Karpas-422 (cell line): ENCODE data around the gene UST. TPM values are rescaled to one million over a fixed set of nuclear protein-coding genes. Genes with fewer than 3 reads are reported as not detected.
"Not testable (repeated sequence)": the region's sequence is repeated elsewhere in the genome, so short reads cannot be mapped to it uniquely, and the experiment has no call there.

ENCODE experiments used
- DNase-seq: peaks from one replicate; pipeline ENCODE4 v3.0.0-alpha.2; 2015
- H2AFZ ChIP-seq: fragments of 200-600 bp; sonication (generic); 2 replicates; pipeline ENCODE4 v1.6.1; 2014; ENCODE audit warnings: antibody characterized with exemption, low read length, mixed read lengths
- H3K27ac ChIP-seq: fragments of 200-600 bp; sonication (generic); 2 replicates; pipeline ENCODE4 v1.5.1; 2014; ENCODE audit warnings: mild to moderate bottlenecking, low read length, moderate library complexity
- H3K27me3 ChIP-seq: fragments of 200-600 bp; sonication (generic); 2 replicates; pipeline ENCODE4 v1.6.1; 2014; ENCODE audit warnings: low read length, mixed read lengths
- H3K36me3 ChIP-seq: fragments of 200-600 bp; sonication (generic); 2 replicates; pipeline ENCODE4 v1.6.1; 2014; ENCODE audit warnings: low read length, mixed read lengths; ENCODE audit not compliant: insufficient read depth
- H3K4me1 ChIP-seq: fragments of 200-600 bp; sonication (generic); 2 replicates; pipeline ENCODE4 v1.6.1; 2014; ENCODE audit warnings: mild to moderate bottlenecking, low read length, mixed read lengths
- H3K4me2 ChIP-seq: fragments of 200-600 bp; sonication (generic); 2 replicates; pipeline ENCODE4 v1.6.1; 2014; ENCODE audit warnings: low read length, low read depth, mild to moderate bottlenecking; ENCODE audit not compliant: poor library complexity, severe bottlenecking
- H3K4me3 ChIP-seq: fragments of 200-600 bp; sonication (generic); 2 replicates; pipeline ENCODE4 v1.5.1; 2014; ENCODE audit warnings: mild to moderate bottlenecking, antibody characterized with exemption, low read length, mixed read lengths
- H3K79me2 ChIP-seq: fragments of 200-600 bp; sonication (generic); 2 replicates; pipeline ENCODE4 v1.6.1; 2014; ENCODE audit warnings: mild to moderate bottlenecking, low read length, mixed read lengths
- H3K9ac ChIP-seq: fragments of 200-600 bp; sonication (generic); 2 replicates; pipeline ENCODE4 v1.6.0; 2014; ENCODE audit warnings: low read length
- H3K9me2 ChIP-seq: fragments of 200-600 bp; sonication (generic), shearing (Covaris generic); replicated peaks from 2 replicates; pipeline ENCODE4 v1.6.0; 2014; ENCODE audit warnings: mild to moderate bottlenecking, low read length, moderate library complexity; ENCODE audit not compliant: insufficient read depth
- H3K9me3 ChIP-seq: fragments of 300-700, 200-600 bp; sonication (generic); 2 replicates; pipeline ENCODE4 v1.6.1; 2014; ENCODE audit warnings: low read length, mixed read lengths
- H4K20me1 ChIP-seq: fragments of 200-600 bp; sonication (generic); 2 replicates; pipeline ENCODE4 v1.6.1; 2014; ENCODE audit warnings: mild to moderate bottlenecking, antibody characterized with exemption, low read length, low read depth; ENCODE audit not compliant: insufficient read depth
- total RNA-seq: library from RNA; depleted of rRNA; stranded (reverse); fragments of >200 nt; shearing (Covaris generic); gene quantifications from 2 replicates; pipeline ENCODE4 v1.2.3, GENCODE V29; 2014; ENCODE audit warnings: low replicate concordance

UST gene
- total RNA-seq, 1 experiment from 2014 or later = 0.15 TPM

GRCh38 chr6:149094156-149094555 is 347.3 kb downstream of the UST start:
- no peak overlapping the region for H2AFZ ChIP-seq
- H4K20me1 ChIP-seq = no peaks in the 10 kb centered on the region
- no peaks in the 10 kb centered on the region for H3K36me3 ChIP-seq
- H3K27ac ChIP-seq = no peak overlapping the region
- no peaks in the 10 kb centered on the region for H3K27me3 ChIP-seq
- H3K4me3 ChIP-seq = no peak overlapping the region
- H3K79me2 ChIP-seq = no peaks in the 10 kb centered on the region
- H3K4me2 ChIP-seq = no peak overlapping the region
- H3K9ac ChIP-seq = no peak overlapping the region
- H3K9me2 ChIP-seq = no peaks in the 10 kb centered on the region; the same call in 1 of the 2 replicates
- DNase-seq = no peak
- H3K9me3 ChIP-seq = peaks cover 4% of the 10 kb centered on the region
- no peaks in the 10 kb centered on the region for H3K4me1 ChIP-seq

- H3K9ac ChIP-seq = no peak overlapping the region
- H3K4me2 ChIP-seq = no peak overlapping the region
- H4K20me1 ChIP-seq = no peaks in the 10 kb centered on the region
- no peak for DNase-seq
- no peaks in the 10 kb centered on the region for H3K27me3 ChIP-seq
- no peaks in the 10 kb centered on the region for H3K79me2 ChIP-seq
- H3K9me3 ChIP-seq = peaks cover 4% of the 10 kb centered on the region
- H3K4me3 ChIP-seq = no peak overlapping the region
- H3K36me3 ChIP-seq = no peaks in the 10 kb centered on the region
- no peak overlapping the region for H2AFZ ChIP-seq
- H3K9me2 ChIP-seq = no peaks in the 10 kb centered on the region; the same call in 1 of the 2 replicates
- no peaks in the 10 kb centered on the region for H3K4me1 ChIP-seq
- H3K27ac ChIP-seq = no peak overlapping the region
Observed at GRCh38 chr6:149094934-149095351, 348.1 kb downstream of the UST start.

- no peaks in the 10 kb centered on the region for H3K36me3 ChIP-seq
- no peak for DNase-seq
- no peaks in the 10 kb centered on the region for H3K27me3 ChIP-seq
- no peak overlapping the region for H3K9ac ChIP-seq
- H3K4me2 ChIP-seq = no peak overlapping the region
- no peak overlapping the region for H3K27ac ChIP-seq
- peaks cover 4% of the 10 kb centered on the region for H3K9me3 ChIP-seq
- no peaks in the 10 kb centered on the region for H3K4me1 ChIP-seq
- H2AFZ ChIP-seq = no peak overlapping the region
- no peaks in the 10 kb centered on the region for H4K20me1 ChIP-seq
- no peak overlapping the region for H3K4me3 ChIP-seq
- no peaks in the 10 kb centered on the region for H3K79me2 ChIP-seq
- H3K9me2 ChIP-seq = no peaks in the 10 kb centered on the region; the same call in 1 of the 2 replicates
Observed at GRCh38 chr6:149095842-149096241, 349.0 kb downstream of the UST start.

- Histone ChIP-seq H3K36me3 (no peaks in the 10 kb centered on the region), H3K4me3 (no peak overlapping the region), H4K20me1 (no peaks in the 10 kb centered on the region), H3K4me1 (no peaks in the 10 kb centered on the region), H3K27me3 (no peaks in the 10 kb centered on the region), H3K4me2 (no peak overlapping the region), H3K79me2 (no peaks in the 10 kb centered on the region), H3K9ac (no peak overlapping the region), H3K9me3 (peaks cover 4% of the 10 kb centered on the region), H3K27ac (no peak overlapping the region), H3K9me2 (no peaks in the 10 kb centered on the region; the same call in 1 of the 2 replicates), H2AFZ (no peak overlapping the region)
- no peak for DNase-seq
Observed at GRCh38 chr6:149097794-149098193, 351.0 kb downstream of the UST start.

- Histone ChIP-seq H3K4me3 (no peak overlapping the region), H3K79me2 (no peaks in the 10 kb centered on the region), H3K27me3 (no peaks in the 10 kb centered on the region), H3K9me3 (peaks cover 4% of the 10 kb centered on the region), H3K9ac (no peak overlapping the region), H4K20me1 (no peaks in the 10 kb centered on the region), H3K27ac (no peak overlapping the region), H3K4me2 (no peak overlapping the region), H3K36me3 (no peaks in the 10 kb centered on the region), H2AFZ (no peak overlapping the region), H3K9me2 (no peaks in the 10 kb centered on the region; the same call in 1 of the 2 replicates), H3K4me1 (no peaks in the 10 kb centered on the region)
- DNase-seq = no peak
Observed at GRCh38 chr6:149098700-149099276, 352.0 kb downstream of the UST start.

GRCh38 chr6:149102324-149102723 is 355.5 kb downstream of the UST start:
- Histone ChIP-seq H3K79me2 (no peaks in the 10 kb centered on the region), H3K27ac (no peak overlapping the region), H3K27me3 (peaks cover 3% of the 10 kb centered on the region; the same call in 1 of the 2 replicates), H3K4me2 (no peak overlapping the region), H3K36me3 (no peaks in the 10 kb centered on the region), H3K9me3 (peaks cover 4% of the 10 kb centered on the region), H3K9ac (no peak overlapping the region), H4K20me1 (no peaks in the 10 kb centered on the region), H3K9me2 (no peaks in the 10 kb centered on the region), H3K4me3 (no peak overlapping the region), H3K4me1 (no peaks in the 10 kb centered on the region), H2AFZ (no peak overlapping the region)
- no peak for DNase-seq

- H4K20me1 ChIP-seq, H3K4me2 ChIP-seq, H3K9me2 ChIP-seq, H3K4me1 ChIP-seq, H3K36me3 ChIP-seq, H3K27me3 ChIP-seq, H3K27ac ChIP-seq, H3K4me3 ChIP-seq, H3K9me3 ChIP-seq, H3K9ac ChIP-seq, H2AFZ ChIP-seq, H3K79me2 ChIP-seq, DNase-seq: not testable (repeated sequence)
Observed at GRCh38 chr6:149103950-149104349, 357.1 kb downstream of the UST start.

- Histone ChIP-seq H3K36me3 (no peaks in the 10 kb centered on the region), H3K4me3 (no peak overlapping the region), H3K27me3 (peaks cover 3% of the 10 kb centered on the region; the same call in 1 of the 2 replicates), H3K4me1 (peaks cover 10% of the 10 kb centered on the region), H3K4me2 (no peak overlapping the region), H3K9me2 (no peaks in the 10 kb centered on the region), H4K20me1 (no peaks in the 10 kb centered on the region), H3K27ac (no peak overlapping the region), H3K9me3 (no peaks in the 10 kb centered on the region), H3K79me2 (no peaks in the 10 kb centered on the region), H3K9ac (no peak overlapping the region), H2AFZ (no peak overlapping the region)
- no peak for DNase-seq
Observed at GRCh38 chr6:149107520-149107919, 360.7 kb downstream of the UST start.
